ENCODE results near the gene DUSP23.

Gene DUSP23

GRCh38 chr1:159780583-159781582, at the start of gene DUSP23:
DUSP23 (plus strand) TSS chr1:159780962; CDS start chr1:159781101, 139 bp downstream.
- Histone ChIP-seq H3K9me3 (no peaks in the 10 kb centered on the region), H3K4me1 (peaks cover 4% of the 10 kb centered on the region; the same call in 1 of the 2 replicates), H3K4me3 (peak within 1 kb of the TSS; percentile 37), H3K36me3 (replicated peaks) (no peaks in the 10 kb centered on the region), H3K27me3 (ENCODE audit: low read depth) (no peaks in the 10 kb centered on the region)
- in situ Hi-C loops (cut with MboI; ENCODE audit: low sequenced_read_pairs): loop anchor here (10.0 kb wide), 1 partner anchor 254 kb away; the partner anchor contains the start of gene PIGM
- peak; percentile 92 to 96 for DNase-seq (ENCODE audit: low spot score in 2 of 2)

- Histone ChIP-seq H3K4me1 (no peaks in the 10 kb centered on the region), H3K27me3 (ENCODE audit: low read depth) (no peaks in the 10 kb centered on the region), H3K4me3 (no peak overlapping the region), H3K36me3 (replicated peaks) (no peaks in the 10 kb centered on the region), H3K9me3 (no peaks in the 10 kb centered on the region)
- in situ Hi-C loops (cut with MboI; ENCODE audit: low sequenced_read_pairs): no loop called here
- no peak for DNase-seq (ENCODE audit: low spot score in 2 of 2)
Measured at GRCh38 chr1:159737238-159737916, 43.4 kb upstream of the DUSP23 start.

- Histone ChIP-seq H3K36me3 (replicated peaks) (no peaks in the 10 kb centered on the region), H3K4me3 (no peak overlapping the region), H3K4me1 (no peaks in the 10 kb centered on the region), H3K27me3 (ENCODE audit: low read depth) (no peaks in the 10 kb centered on the region), H3K9me3 (no peaks in the 10 kb centered on the region)
- DNase-seq (ENCODE audit: low spot score in 2 of 2): no peak
- in situ Hi-C loops (cut with MboI; ENCODE audit: low sequenced_read_pairs): no loop called here
Measured at GRCh38 chr1:159743651-159744410, 36.9 kb upstream of the DUSP23 start.

- no peak for DNase-seq (ENCODE audit: low spot score in 2 of 2)
Measured at GRCh38 chr1:159746666-159747065, 34.1 kb upstream of the DUSP23 start.

GRCh38 chr1:159748370-159748769, 32.4 kb upstream of the DUSP23 start:
- Histone ChIP-seq H3K36me3 (replicated peaks) (no peaks in the 10 kb centered on the region), H3K9me3 (no peaks in the 10 kb centered on the region), H3K27me3 (ENCODE audit: low read depth) (no peaks in the 10 kb centered on the region), H3K4me3 (no peak overlapping the region), H3K4me1 (no peaks in the 10 kb centered on the region)
- no peak for DNase-seq (ENCODE audit: low spot score in 2 of 2)
- in situ Hi-C loops (cut with MboI; ENCODE audit: low sequenced_read_pairs): no loop called here

More at GRCh38 chr1:159746666-159747065, 34.1 kb upstream of the DUSP23 start:
- Histone ChIP-seq H3K27me3 (ENCODE audit: low read depth) (no peaks in the 10 kb centered on the region), H3K9me3 (no peaks in the 10 kb centered on the region), H3K4me3 (no peak overlapping the region), H3K4me1 (no peaks in the 10 kb centered on the region), H3K36me3 (replicated peaks) (no peaks in the 10 kb centered on the region)
- in situ Hi-C loops (cut with MboI; ENCODE audit: low sequenced_read_pairs): no loop called here

GRCh38 chr1:159749630-159750029, 31.1 kb upstream of the DUSP23 start:
- Histone ChIP-seq H3K9me3 (no peaks in the 10 kb centered on the region), H3K4me3 (no peak overlapping the region), H3K27me3 (ENCODE audit: low read depth) (no peaks in the 10 kb centered on the region), H3K36me3 (replicated peaks) (no peaks in the 10 kb centered on the region), H3K4me1 (no peaks in the 10 kb centered on the region)
- DNase-seq (ENCODE audit: low spot score in 2 of 2): no peak
- in situ Hi-C loops (cut with MboI; ENCODE audit: low sequenced_read_pairs): no loop called here

- Histone ChIP-seq H3K4me1 (no peaks in the 10 kb centered on the region), H3K27me3 (ENCODE audit: low read depth) (no peaks in the 10 kb centered on the region), H3K9me3 (no peaks in the 10 kb centered on the region), H3K4me3 (no peak overlapping the region), H3K36me3 (replicated peaks) (no peaks in the 10 kb centered on the region)
- no peak for DNase-seq (ENCODE audit: low spot score in 2 of 2)
- in situ Hi-C loops (cut with MboI; ENCODE audit: low sequenced_read_pairs): no loop called here
Measured at GRCh38 chr1:159750621-159751020, 30.1 kb upstream of the DUSP23 start.

- in situ Hi-C loops (cut with MboI; ENCODE audit: low sequenced_read_pairs): no loop called here
- no peaks in the 10 kb centered on the region for H3K9me3 ChIP-seq
- no peaks in the 10 kb centered on the region for H3K36me3 ChIP-seq (replicated peaks)
- no peaks in the 10 kb centered on the region for H3K4me1 ChIP-seq
- H3K4me3 ChIP-seq: no peak overlapping the region
- no peaks in the 10 kb centered on the region for H3K27me3 ChIP-seq (ENCODE audit: low read depth)
- no peak for DNase-seq (ENCODE audit: low spot score in 2 of 2)
Measured at GRCh38 chr1:159751031-159751430, 29.7 kb upstream of the DUSP23 start.

GRCh38 chr1:159752135-159752580, 28.6 kb upstream of the DUSP23 start:
- H3K27me3 ChIP-seq (ENCODE audit: low read depth): no peaks in the 10 kb centered on the region

GRCh38 chr1:159753386-159753785, 27.4 kb upstream of the DUSP23 start:
- H3K27me3 ChIP-seq (ENCODE audit: low read depth): no peaks in the 10 kb centered on the region
- H3K4me1 ChIP-seq: no peaks in the 10 kb centered on the region
- no peak for DNase-seq (ENCODE audit: low spot score in 2 of 2)
- no peak overlapping the region for H3K4me3 ChIP-seq
- H3K36me3 ChIP-seq (replicated peaks): no peaks in the 10 kb centered on the region
- H3K9me3 ChIP-seq: no peaks in the 10 kb centered on the region
- in situ Hi-C loops (cut with MboI; ENCODE audit: low sequenced_read_pairs): no loop called here

More at GRCh38 chr1:159752135-159752580, 28.6 kb upstream of the DUSP23 start:
- H3K36me3 ChIP-seq (replicated peaks): no peaks in the 10 kb centered on the region
- H3K4me3 ChIP-seq: no peak overlapping the region
- in situ Hi-C loops (cut with MboI; ENCODE audit: low sequenced_read_pairs): no loop called here
- no peaks in the 10 kb centered on the region for H3K4me1 ChIP-seq
- H3K9me3 ChIP-seq: no peaks in the 10 kb centered on the region
- DNase-seq (ENCODE audit: low spot score in 2 of 2): no peak

- no peaks in the 10 kb centered on the region for H3K9me3 ChIP-seq
- no peaks in the 10 kb centered on the region for H3K27me3 ChIP-seq (ENCODE audit: low read depth)
- no peak for DNase-seq (ENCODE audit: low spot score in 2 of 2)
- H3K4me3 ChIP-seq: no peak overlapping the region
- H3K4me1 ChIP-seq: no peaks in the 10 kb centered on the region
- no peaks in the 10 kb centered on the region for H3K36me3 ChIP-seq (replicated peaks)
- in situ Hi-C loops (cut with MboI; ENCODE audit: low sequenced_read_pairs): no loop called here
Measured at GRCh38 chr1:159755451-159756007, 25.2 kb upstream of the DUSP23 start.

- Histone ChIP-seq H3K27me3 (ENCODE audit: low read depth) (no peaks in the 10 kb centered on the region), H3K4me1 (no peaks in the 10 kb centered on the region), H3K9me3 (no peaks in the 10 kb centered on the region), H3K36me3 (replicated peaks) (no peaks in the 10 kb centered on the region), H3K4me3 (no peak overlapping the region)
- in situ Hi-C loops (cut with MboI; ENCODE audit: low sequenced_read_pairs): no loop called here
- no peak for DNase-seq (ENCODE audit: low spot score in 2 of 2)
Measured at GRCh38 chr1:159756397-159756796, 24.4 kb upstream of the DUSP23 start.

GRCh38 chr1:159763686-159764085, 17.1 kb upstream of the DUSP23 start:
- in situ Hi-C loops (cut with MboI; ENCODE audit: low sequenced_read_pairs): no loop called here
- Histone ChIP-seq H3K27me3 (ENCODE audit: low read depth) (no peaks in the 10 kb centered on the region), H3K4me3 (no peak overlapping the region), H3K36me3 (replicated peaks) (no peaks in the 10 kb centered on the region), H3K4me1 (no peaks in the 10 kb centered on the region), H3K9me3 (no peaks in the 10 kb centered on the region)
- no peak for DNase-seq (ENCODE audit: low spot score in 2 of 2)
